Ovary (tissue), 9 donors: ENCODE data around the gene CYB5A. TPM values are rescaled to one million over a fixed set of nuclear protein-coding genes. Genes with fewer than 3 reads are reported as not detected.

ENCODE experiments used
- DNase-seq, 5 donors: peaks; one replicate each; pipeline ENCODE4 v3.0.0-alpha.2; 2019 to 2020
- H3K27ac ChIP-seq, 2 donors: fragments of 200-600 bp; one replicate each; pipeline versions ENCODE4 v1.5.1 to v1.8.0; 2019 to 2022
- H3K27me3 ChIP-seq: fragments of 200-600 bp; one replicate; pipeline ENCODE4 v1.8.0; 2022
- H3K36me3 ChIP-seq: fragments of 200-600 bp; sonication (generic); one replicate; pipeline ENCODE4 v1.5.1; 2019
- H3K4me1 ChIP-seq: one replicate; pipeline ENCODE4 v1.8.1; 2013; ENCODE audit warnings: mild to moderate bottlenecking, moderate library complexity; ENCODE audit not compliant: insufficient read depth
- H3K4me3 ChIP-seq: fragments of 200-600 bp; sonication (generic); one replicate; pipeline ENCODE4 v1.5.1; 2017
- H3K9me3 ChIP-seq, 2 donors: fragments of 200-600 bp in 1 of 2; sonication (generic) in 1 of 2; one replicate each; pipeline versions ENCODE4 v1.5.1 to v1.8.1; 2013 to 2019; ENCODE audit warnings: mild to moderate bottlenecking in 1 of 2, moderate library complexity in 1 of 2
- EP300 ChIP-seq: sonication (generic); formaldehyde crosslinking; IDR thresholded peaks from one replicate; pipeline ENCODE4 v1.6.1; 2017; ENCODE audit warnings: antibody characterized with exemption
- POLR2A ChIP-seq: fragments of 450-650 bp; IDR thresholded peaks from one replicate; pipeline ENCODE4 v1.6.1; 2017; ENCODE audit warnings: antibody characterized with exemption, mild to moderate bottlenecking, moderate library complexity
- WGBS, 3 donors: extraction: QIAGEN DNeasy Blood & Tissue Kit in 1 of 3; methylation state at CpG; one replicate each; pipeline versions ENCODE4 v1.1.5 to v1.1.7; 2013 to 2017; 5-methylcytosine and 5-hydroxymethylcytosine counted together
- intact Hi-C, 4 donors: fragments of 100-400 bp; cut with DNase I; formaldehyde crosslinking; loops; one replicate each; pipeline versions ENCODE4 v1.11.0 to v1.15.1; 2022 to 2023
- polyA plus RNA-seq, 2 donors: library from polyadenylated mRNA; stranded (reverse); fragments of 200-250 nt in 1 of 2; fragments of 350-450 nt in 1 of 2; fragmentation: Illumina TruSeq in 1 of 2; extraction: RNeasy Lipid Tissue Mini Kit (QIAGEN cat#74804) in 1 of 2; gene quantifications; one replicate each; pipeline ENCODE4 v1.2.3, GENCODE V29; 2013 to 2014
- total RNA-seq, 7 donors: library from RNA; depleted of rRNA in 2 of 7; stranded (reverse); fragments of >200 nt in 2 of 7; fragmentation: NEBNext Ultra II Directional in 3 of 7; extraction: Animal tissue kit (Norgen Biotek cat#: 25700) in 3 of 7; gene quantifications; one replicate each; pipeline versions ENCODE4 v1.1.0 to v1.2.4, GENCODE V29; 2016 to 2023
- TF ChIP-seq, protein P1 (sequence below), 3 donors: fragments of 450-650 bp in 2 of 3; fragments of 200-600 bp in 1 of 3; IDR thresholded peaks; one replicate each; pipeline versions ENCODE4 v1.5.1 to v1.8.0; 2016 to 2022; ENCODE audit warnings: antibody characterized with exemption in 3 of 3, mild to moderate bottlenecking in 1 of 3
- donor health status: DM: no; HTN: no; CAD: no; lungs with moderate emphysema.
- donor health status: DM: no; HTN: no; CAD: no.
- donor health status: Bipolar disorder and iron deficiency.
- donor health status: DM: yes; HTN: yes; CAD: no.
- donor health status: DM: no; HTN: no; CAD: no.
- donor health status: DM: yes; HTN: yes; CAD: no.

Gene CYB5A
- total and polyA plus RNA-seq, 9 donors = 158 to 454 (median 293) TPM

DNA sequence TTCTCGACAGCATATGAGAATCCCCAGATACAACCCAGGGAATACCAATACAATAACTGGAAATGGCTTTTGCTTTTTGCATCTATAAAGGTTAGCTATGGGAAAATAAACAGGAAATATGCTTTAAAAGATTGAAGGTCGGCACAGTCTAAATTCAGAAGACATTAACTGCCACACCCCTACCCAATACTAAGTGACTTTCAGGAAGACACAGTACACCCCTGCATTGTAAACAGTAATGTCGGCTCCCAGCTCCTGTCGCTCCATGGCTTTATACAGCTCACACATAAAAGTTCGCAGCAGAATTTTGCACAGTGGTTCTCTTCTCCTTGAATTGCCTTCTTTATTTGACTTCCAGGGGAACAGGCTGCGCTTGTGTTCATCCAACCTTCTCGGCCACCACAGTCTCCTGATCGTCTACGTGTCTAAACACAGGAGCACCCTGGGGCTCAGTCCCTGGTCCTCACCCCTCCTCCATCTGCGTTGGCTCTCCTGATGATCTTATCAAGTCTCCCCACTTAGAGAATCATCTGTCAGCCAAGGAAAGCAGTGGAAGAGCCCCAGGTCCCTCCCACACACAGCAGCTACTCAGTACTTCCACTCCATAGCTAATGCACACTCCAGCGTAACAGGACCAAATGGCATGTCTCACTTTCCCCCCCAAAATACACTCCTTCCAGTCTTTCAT lies 22.7 kb downstream of the CYB5A start:
- Histone ChIP-seq H3K4me3 (no peak overlapping the region), H3K27ac (peak overlapping the region in 1 of 2 donors; percentile 21), H3K9me3 (no peaks in the 10 kb centered on the region), H3K27me3 (no peaks in the 10 kb centered on the region), H3K36me3 (no peaks in the 10 kb centered on the region), H3K4me1 (peaks cover 6% of the 10 kb centered on the region)
- DNase-seq = no peak
- intact Hi-C loops = no loop called here
- WGBS, 3 donors = 53 to 63% (median 58%) methylated on average over 11 of the region's 11 CpGs
- TF ChIP-seq EP300 (no peak), POLR2A (no peak)
- TF ChIP-seq, protein P1, sequence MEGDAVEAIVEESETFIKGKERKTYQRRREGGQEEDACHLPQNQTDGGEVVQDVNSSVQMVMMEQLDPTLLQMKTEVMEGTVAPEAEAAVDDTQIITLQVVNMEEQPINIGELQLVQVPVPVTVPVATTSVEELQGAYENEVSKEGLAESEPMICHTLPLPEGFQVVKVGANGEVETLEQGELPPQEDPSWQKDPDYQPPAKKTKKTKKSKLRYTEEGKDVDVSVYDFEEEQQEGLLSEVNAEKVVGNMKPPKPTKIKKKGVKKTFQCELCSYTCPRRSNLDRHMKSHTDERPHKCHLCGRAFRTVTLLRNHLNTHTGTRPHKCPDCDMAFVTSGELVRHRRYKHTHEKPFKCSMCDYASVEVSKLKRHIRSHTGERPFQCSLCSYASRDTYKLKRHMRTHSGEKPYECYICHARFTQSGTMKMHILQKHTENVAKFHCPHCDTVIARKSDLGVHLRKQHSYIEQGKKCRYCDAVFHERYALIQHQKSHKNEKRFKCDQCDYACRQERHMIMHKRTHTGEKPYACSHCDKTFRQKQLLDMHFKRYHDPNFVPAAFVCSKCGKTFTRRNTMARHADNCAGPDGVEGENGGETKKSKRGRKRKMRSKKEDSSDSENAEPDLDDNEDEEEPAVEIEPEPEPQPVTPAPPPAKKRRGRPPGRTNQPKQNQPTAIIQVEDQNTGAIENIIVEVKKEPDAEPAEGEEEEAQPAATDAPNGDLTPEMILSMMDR (IDR thresholded peaks at IDR 0.05) = no peak

GRCh38 chr18:74268175-74268574 lies 23.6 kb downstream of the CYB5A start:
- Histone ChIP-seq H3K4me3 (no peak overlapping the region), H3K4me1 (peaks cover 6% of the 10 kb centered on the region), H3K27me3 (no peaks in the 10 kb centered on the region), H3K9me3 (no peaks in the 10 kb centered on the region), H3K36me3 (no peaks in the 10 kb centered on the region), H3K27ac (no peak overlapping the region)
- no peak for TF ChIP-seq EP300
- TF ChIP-seq, protein P1 (IDR thresholded peaks at IDR 0.05) = no peak
- TF ChIP-seq POLR2A = no peak
- DNase-seq = peak in 1 of 5 donors; percentile 16
- intact Hi-C loops = no loop called here
- 93 to 99% (median 95%) methylated on average over 7 of the region's 7 CpGs for WGBS, 3 donors

DNA sequence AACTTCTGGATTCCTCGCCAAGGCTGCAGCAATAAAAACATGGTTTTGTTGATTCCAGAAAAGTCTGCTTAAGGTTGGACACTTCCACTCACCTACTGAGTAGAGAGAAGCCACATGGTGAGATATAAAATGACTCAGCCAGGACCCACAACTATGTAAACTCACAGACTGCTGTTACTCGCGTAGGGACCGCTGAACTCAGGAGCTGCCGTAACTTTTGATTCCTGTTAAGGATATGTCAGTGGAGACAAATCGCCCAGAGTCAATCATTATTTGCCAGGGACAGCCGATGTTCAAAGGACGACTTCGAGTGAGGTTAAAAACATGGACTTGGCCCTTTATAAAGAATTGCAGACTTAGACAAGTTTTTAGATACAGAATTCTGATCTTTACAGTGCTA lies 25.6 kb downstream of the CYB5A start:
- intact Hi-C loops = no loop called here
- Histone ChIP-seq H3K4me3 (no peak overlapping the region), H3K27ac (no peak overlapping the region), H3K9me3 (no peaks in the 10 kb centered on the region), H3K4me1 (peaks cover 6% of the 10 kb centered on the region), H3K36me3 (no peaks in the 10 kb centered on the region), H3K27me3 (no peaks in the 10 kb centered on the region)
- no peak for DNase-seq
- 73 to 75% (median 74%) methylated on average over 9 of the region's 9 CpGs for WGBS, 3 donors
- TF ChIP-seq POLR2A = no peak
- TF ChIP-seq EP300 = no peak
- TF ChIP-seq, protein P1 (IDR thresholded peaks at IDR 0.05) = no peak

DNA sequence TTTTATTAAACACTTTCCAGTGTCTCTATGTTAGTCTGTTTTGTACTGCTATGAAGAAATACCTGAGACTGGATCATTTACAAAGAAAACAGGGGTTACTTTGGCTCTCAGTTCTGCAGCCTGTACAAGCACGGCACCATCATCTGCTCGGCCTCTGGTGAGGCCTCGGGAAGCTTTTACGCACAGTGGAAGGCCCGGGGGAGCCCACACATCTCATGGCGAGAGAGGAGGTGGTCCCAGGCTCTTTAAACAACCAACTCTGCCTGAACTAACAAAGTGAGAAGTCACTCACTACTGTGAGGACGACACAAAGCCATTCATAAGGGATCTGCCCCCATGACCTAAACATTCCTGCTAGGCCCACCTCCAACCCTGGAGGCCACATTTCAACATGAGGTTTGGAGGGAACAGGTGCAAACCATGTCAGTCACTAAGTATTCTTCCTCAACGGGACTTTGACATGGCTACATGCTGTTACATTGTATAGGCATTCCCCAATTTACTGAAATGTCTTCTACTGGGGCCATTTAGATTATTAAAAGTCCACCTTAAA lies 26.1 kb downstream of the CYB5A start:
- intact Hi-C loops = no loop called here
- Histone ChIP-seq H3K27me3 (no peaks in the 10 kb centered on the region), H3K4me1 (peaks cover 6% of the 10 kb centered on the region), H3K36me3 (no peaks in the 10 kb centered on the region), H3K27ac (no peak overlapping the region), H3K4me3 (no peak overlapping the region), H3K9me3 (no peaks in the 10 kb centered on the region)
- WGBS, 3 donors = 89 to 91% (median 90%) methylated on average over 8 of the region's 8 CpGs
- TF ChIP-seq EP300 (no peak), POLR2A (no peak)
- TF ChIP-seq, protein P1 (IDR thresholded peaks at IDR 0.05) = no peak
- DNase-seq = no peak
